A172 (cell line): ENCODE measurements around the gene PNRC1. TPM values are rescaled to one million over a fixed set of nuclear protein-coding genes. Genes with fewer than 3 reads are reported as not detected.
"Not testable (repeated sequence)": the region's sequence is repeated elsewhere in the genome, so short reads cannot be mapped to it uniquely, and the experiment has no call there.

ENCODE experiments used
- DNase-seq: peaks from one replicate; pipeline ENCODE4 v3.0.0-alpha.2; 2015; ENCODE audit warnings: low spot score
- total RNA-seq: library from RNA; depleted of rRNA; stranded (reverse); fragments of >200 nt; shearing (Covaris generic); gene quantifications from 2 replicates; pipeline ENCODE4 v1.2.3, GENCODE V29; 2014; rRNA removed

PNRC1 gene
- total RNA-seq, 1 experiment from 2014 or later, result 15.3 TPM

DNA sequence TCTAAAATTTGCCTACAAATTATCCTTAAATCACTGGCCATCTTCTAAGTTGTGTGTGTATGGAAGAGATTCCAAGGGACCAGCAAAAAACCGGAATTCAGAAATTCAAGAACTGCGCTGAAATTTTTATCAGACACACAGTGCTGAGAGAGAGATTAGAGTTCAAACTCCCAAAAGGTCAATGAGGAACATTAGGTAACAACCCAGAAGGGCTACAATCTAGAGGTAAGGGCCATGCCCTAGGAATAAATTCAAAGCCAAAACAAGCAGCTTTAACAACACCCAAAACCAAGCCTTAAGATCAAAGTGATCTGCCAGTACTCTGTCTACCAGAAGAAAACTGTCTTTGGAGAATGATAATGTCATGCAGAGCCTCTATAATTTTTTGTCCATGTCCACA lies 19.6 kb downstream of the PNRC1 start:
- DNase-seq, result no peak

DNA sequence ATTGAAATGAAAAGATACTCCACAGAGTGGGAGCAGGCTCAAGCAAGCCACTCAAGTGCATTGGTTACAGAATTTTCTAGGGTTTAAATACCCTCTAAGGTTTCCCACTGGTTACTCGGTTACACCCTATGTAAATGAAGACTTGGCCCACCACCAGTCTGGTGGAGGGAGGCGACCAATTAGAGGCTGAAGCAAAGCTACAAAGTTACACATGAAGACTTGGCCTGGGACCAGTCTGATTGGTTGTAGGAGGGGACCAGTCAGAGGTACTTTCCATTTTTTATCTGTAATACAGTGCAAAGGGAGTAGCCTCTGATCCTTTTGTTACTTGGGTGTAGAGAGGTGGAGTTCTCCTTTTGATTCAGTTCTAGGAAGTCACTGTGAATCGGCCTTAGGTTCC lies 29.7 kb downstream of the PNRC1 start:
- DNase-seq, result no peak

DNA sequence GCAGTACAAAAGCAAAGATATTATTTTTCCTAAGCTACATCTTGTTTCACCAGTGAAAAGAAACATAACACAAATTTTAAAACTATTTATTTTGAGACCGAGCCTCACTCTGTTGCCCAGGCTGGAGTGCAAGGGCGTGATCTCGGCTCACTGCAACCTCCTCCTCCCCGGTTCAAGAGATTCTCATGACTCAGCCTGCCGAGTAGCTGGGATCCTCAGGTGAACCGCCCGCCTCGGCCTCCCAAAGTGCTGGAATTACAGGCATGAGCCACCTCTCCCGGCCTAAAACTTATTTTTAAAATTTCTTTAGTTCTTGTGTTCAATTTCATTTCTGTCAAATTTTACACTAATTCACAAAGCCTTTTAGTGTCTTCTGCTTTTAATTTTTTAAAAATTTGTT lies 31.4 kb downstream of the PNRC1 start:
- DNase-seq, result no peak

DNA sequence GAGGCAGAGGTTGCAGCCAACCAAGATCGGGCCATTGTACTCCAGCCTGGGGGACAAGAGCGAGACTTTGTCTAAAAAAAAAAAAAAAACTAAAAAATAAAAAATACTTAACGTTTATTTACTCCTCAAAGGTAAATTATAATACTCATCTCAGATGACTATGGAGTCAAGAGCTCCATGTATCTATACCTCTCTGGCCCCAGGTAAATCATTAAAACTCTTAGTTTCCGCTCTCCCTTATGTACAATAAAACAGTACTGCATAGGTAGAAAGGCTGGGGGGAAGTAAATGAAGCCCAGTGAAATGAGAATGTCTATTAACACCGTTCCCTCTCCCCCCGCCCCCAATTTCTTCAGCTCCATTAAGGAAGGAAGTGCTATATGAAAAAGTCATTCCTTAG lies 36.2 kb downstream of the PNRC1 start:
- no peak for DNase-seq

DNA sequence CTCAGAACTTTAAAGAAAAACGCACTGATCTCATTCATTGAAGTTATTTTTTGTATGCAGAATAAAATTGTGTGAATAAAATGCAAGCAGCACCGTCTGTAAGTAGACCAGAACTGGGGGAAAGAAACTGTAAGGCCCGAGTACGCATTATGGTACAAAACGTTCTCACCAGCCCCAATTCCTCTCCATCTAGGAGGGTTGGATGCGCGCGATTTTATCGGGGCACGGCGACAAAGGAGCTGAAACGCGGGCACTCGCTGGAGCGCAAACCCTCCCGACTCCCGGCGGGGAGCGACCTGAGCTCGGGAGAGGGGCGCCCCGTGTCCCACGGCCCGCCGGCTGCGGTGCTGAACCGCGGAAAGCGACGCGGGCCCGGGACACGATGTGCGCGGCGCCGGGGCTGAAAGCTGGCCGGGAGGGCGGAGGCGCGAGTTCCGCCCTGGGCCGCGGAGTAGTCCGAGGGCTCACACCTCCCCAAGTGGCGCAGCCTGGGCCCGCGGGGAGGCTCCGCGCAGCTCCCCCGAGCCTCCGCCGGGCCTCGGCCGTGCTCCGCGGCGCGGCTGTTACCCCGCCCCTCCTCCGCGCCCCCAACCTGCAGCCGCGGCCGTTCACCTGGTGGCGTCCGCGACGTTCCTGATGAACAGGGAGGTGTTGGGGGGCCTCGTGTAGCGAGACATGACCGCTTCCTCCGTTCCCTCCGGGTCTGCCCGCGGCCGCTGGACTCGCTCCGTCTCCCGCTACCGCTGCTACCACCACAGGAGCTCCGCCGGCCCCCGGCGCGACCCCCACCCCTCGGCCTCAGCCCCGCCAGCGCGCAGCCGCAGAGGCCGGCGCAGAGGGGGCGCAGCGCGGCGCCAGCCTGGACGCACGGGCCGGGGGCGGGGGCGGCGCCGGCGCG lies 36.9 kb downstream of the PNRC1 start, which contains the start of gene SRSF12:
Gene SRSF12, minus strand, starts transcription at position 861 of the 898 bp plus-strand sequence. Its CDS starts 184 bp downstream, at position 677.
- DNase-seq, result no peak

DNA sequence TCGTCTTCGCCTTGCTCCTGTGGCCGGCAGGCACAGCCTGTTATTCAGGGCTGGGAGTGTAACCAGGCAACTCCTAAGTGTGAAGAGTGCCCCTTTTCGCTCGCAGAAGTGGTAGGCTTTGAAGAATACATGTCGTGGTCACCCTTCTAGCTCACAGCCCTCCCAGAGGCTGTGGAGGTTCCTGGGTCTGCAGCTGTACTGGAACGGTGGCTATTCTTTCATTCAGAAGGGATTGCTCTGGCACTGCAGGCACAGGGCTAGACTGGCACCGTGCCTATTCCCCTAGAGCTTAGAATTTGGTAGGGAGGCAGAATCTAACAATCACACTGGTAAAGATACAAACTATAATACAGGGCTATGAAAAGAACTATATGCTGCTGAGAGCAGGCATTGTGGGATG lies 38.4 kb downstream of the PNRC1 start:
- no peak for DNase-seq

DNA sequence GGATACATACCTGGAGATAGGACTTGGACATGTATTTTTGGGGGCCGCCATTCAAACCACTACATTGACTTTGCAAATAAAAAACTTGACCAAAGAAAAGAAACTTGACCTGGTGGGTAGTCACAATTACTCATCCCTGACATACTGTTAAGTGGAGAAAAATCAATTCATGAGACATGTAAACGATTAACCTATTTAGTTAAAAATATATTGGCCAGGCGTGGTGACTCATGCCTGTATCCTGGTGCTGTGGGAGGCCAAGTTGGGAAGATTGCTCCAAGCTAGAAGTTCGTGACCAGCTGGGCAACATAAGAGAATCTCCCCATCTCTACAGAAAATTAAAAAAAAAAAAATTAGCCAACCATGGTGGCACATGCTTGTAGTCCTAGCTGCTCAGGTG lies 39.8 kb downstream of the PNRC1 start:
- DNase-seq, result no peak

DNA sequence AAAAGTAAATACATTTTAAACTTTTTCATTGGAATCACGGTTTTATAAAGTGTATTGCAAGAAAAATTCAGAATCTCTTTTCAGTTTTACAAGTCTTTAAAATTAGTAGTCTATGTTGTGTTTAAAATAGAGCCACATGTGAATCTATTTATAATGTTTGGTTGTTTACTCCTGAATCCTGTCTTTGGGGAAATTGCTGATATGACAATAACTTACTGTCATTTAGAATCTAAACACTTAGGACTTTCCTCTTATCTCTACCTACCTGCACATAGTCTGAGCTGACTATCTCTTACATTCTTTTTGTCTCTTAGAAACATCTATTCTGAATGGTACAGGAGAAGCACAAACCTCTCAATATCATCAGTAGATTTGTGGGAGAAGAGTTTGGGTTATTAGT lies 41.4 kb downstream of the PNRC1 start:
- no peak for DNase-seq

DNA sequence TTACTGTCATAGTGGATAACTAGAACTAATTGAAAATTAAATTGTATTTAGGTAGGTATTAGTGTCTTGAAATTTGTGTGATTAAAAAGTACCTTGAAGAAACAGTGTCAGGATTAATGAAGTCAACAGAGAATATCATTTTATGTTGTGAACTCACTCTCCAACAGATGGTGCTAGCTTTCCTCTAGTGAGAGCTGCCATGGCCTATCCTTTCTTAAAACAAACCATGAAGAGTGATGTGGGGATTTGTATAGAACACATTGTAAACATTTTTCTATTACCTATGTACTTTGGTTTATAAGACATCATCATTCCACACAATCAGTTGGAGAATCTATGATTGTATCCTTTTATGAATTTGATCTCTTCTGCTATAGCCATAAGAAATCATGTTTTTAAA lies 42.1 kb downstream of the PNRC1 start:
- DNase-seq, result peak; percentile 25

DNA sequence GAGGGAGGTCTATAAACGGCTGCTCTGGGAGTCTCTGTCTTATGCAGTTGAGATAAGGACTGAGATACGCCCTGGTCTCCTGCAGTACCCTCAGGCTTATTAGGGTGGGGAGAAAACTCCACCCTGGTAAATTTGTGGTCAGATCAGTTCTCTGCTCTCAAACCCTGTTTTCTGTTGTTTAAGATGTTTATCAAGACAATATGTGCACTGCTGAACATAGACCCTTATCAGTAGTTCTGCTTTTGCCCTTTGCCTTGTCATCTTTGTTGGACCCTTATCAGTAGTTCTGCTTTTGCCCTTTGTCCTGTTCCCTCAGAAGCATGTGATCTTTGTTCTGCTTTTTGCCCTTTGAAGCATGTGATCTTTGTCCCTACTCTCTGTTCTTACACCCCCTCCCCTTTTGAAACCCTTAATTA lies 47.7 kb downstream of the PNRC1 start:
- not testable (repeated sequence) for DNase-seq

DNA sequence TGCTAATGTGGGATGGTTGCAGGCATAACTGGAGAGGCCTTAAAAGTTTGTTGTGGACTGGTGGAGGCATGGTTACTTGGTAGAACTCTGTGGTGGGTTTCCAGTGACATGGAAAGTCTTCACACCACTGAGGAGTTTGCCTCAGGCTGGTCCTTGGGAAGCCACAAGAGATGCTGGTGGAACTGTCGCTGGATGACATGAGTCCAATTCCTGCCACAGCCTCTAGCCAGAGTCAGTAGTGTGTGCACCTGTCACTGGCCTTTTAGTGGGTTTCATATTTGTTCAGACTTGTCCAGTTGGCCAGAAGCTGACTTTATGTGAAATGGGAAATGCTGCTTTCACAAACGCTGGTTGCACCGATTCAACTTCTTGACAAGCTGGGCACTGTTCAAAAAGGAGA lies 51.0 kb downstream of the PNRC1 start:
- no peak for DNase-seq

DNA sequence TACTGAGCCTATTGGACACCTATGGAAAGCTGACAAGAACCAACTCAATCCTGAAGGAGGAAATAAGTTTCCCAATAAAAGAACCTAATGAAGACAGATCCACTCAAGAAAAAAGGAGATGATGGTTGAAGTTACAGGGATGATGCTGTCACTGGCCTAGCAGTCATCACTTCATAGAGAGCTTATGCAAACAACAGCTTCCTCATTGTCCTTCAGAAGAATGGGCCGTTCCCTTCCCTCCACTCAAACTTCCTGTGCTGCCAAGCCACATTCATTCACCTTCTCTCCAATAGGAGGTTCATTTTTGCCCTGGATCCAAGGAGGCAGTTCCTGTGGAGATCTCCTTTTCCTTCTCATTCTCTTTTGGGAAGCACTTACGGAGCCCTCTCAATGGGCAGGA lies 51.5 kb downstream of the PNRC1 start:
- DNase-seq, result no peak

DNA sequence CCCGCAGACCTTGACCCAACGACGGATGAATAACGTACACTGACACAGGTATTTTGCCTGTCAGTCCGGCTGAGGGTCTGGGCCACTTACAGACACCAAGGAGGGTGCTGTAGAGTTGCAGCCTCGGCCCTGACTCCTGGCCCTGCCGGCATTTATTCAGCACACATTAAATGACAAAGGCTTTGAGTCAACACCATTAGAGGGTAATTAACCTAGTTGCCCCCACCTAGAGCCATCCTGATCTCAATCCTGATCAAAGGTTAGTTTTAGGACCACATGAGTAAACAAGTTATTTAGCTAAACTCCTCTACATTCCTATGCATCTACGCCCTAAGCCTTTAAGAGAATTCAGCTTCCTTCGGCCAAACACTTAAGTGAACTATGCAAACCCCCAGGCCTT lies 53.4 kb downstream of the PNRC1 start:
- no peak for DNase-seq

DNA sequence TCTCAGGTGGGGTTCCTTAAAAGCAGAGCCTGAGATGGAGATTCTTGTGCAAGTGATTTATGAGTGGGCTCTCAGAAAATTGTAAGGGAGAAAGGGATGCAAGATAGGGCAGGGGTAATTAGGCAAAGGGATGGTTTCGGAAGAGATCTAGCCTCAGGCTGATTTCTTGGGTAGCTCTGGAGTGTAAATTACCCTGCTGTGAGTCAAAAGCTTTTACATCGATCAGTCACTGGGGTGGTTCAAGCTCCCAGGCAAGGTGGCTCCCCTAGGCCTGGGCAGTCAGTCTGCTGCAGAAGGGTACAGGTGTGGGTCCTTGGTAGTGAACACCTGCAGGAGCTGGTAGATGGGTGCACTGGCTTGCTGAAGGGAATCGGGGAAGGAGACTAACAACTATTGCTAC lies 54.2 kb downstream of the PNRC1 start:
- no peak for DNase-seq

Other genes with a start within 250 kb of the PNRC1 start
- 27.8 and 33.7 TPM in 2 replicates for gene RNGTT, start 117.1 kb upstream of the PNRC1 start, total RNA-seq
- gene SRSF12, start 37.3 kb downstream of the PNRC1 start, total RNA-seq, result 0.10 and 0.34 TPM in 2 replicates
- 29.8 and 30.6 TPM in 2 replicates for gene PM20D2, start 65.3 kb downstream of the PNRC1 start, total RNA-seq
- 0.02 TPM in 1 of 2 replicates, not detected in the other for gene GABRR1, start 136.6 kb downstream of the PNRC1 start, total RNA-seq
- gene GABRR2, start 234.5 kb downstream of the PNRC1 start, total RNA-seq, result not detected in 2 replicates